SK-N-SH treated with all-trans-retinoic acid at 6 μM for 48 hours (cell line): ENCODE results near the gene CABP4.
"Not testable (repeated sequence)": the region's sequence is repeated elsewhere in the genome, so short reads cannot be mapped to it uniquely, and the experiment has no call there.

ENCODE experiments used
- ATAC-seq: fragments of 200-7000 bp; cut with Tn5 transposase; 3 replicates; pipeline ENCODE4 v1.9.1; 2020; ENCODE audit warnings: mild to moderate bottlenecking, moderate library complexity
- ARNTL ChIP-seq: fragments of 450-650 bp; formaldehyde crosslinking; IDR thresholded peaks from 2 replicates; pipeline ENCODE4 v1.5.0; 2020; ENCODE audit warnings: low read depth, mild to moderate bottlenecking, moderate library complexity, borderline replicate concordance
- BACH2 ChIP-seq: fragments of 250-450 bp; sonication (Bioruptor Pico); IDR thresholded peaks from 2 replicates; pipeline ENCODE4 v1.9.0; 2021; ENCODE audit warnings: mild to moderate bottlenecking, borderline replicate concordance
- CSDC2 ChIP-seq: fragments of 250-450 bp; sonication (Bioruptor Pico); IDR thresholded peaks from 2 replicates; pipeline ENCODE4 v1.5.0; 2020; ENCODE audit warnings: mild to moderate bottlenecking, moderate library complexity
- ESRRG ChIP-seq: fragments of 250-450 bp; sonication (Bioruptor Pico); IDR thresholded peaks from 2 replicates; pipeline ENCODE4 v1.6.1; 2021; ENCODE audit warnings: mild to moderate bottlenecking
- GLIS3 ChIP-seq: fragments of 250-450 bp; sonication (Bioruptor Pico); IDR thresholded peaks from 2 replicates; pipeline ENCODE4 v1.5.0; 2020; ENCODE audit warnings: mild to moderate bottlenecking, moderate library complexity
- ISL1 ChIP-seq: fragments of 250-450 bp; sonication (Bioruptor Pico); IDR thresholded peaks from 2 replicates; pipeline ENCODE4 v2.1.2; 2022; ENCODE audit warnings: mild to moderate bottlenecking, moderate library complexity
- PPARA ChIP-seq: fragments of 250-450 bp; sonication (Bioruptor Pico); IDR thresholded peaks from 2 replicates; pipeline ENCODE4 v1.5.0; 2020; ENCODE audit warnings: mild to moderate bottlenecking, borderline replicate concordance
- RARB ChIP-seq: fragments of 250-450 bp; sonication (Bioruptor Pico); IDR thresholded peaks from 2 replicates; pipeline ENCODE4 v1.8.0; 2021; ENCODE audit warnings: mild to moderate bottlenecking, moderate library complexity
- SNAI2 ChIP-seq: fragments of 250-450 bp; sonication (Bioruptor Pico); IDR thresholded peaks from 2 replicates; pipeline ENCODE4 v1.5.0; 2020; ENCODE audit warnings: mild to moderate bottlenecking, moderate library complexity
- TCF4 ChIP-seq: fragments of 250-450 bp; sonication (Bioruptor Pico); IDR thresholded peaks from 2 replicates; pipeline ENCODE4 v1.8.0; 2021; ENCODE audit warnings: mild to moderate bottlenecking, moderate library complexity, borderline replicate concordance
- TOX ChIP-seq: fragments of 250-450 bp; sonication (Bioruptor Pico); IDR thresholded peaks from 2 replicates; pipeline ENCODE4 v1.8.0; 2021; ENCODE audit warnings: mild to moderate bottlenecking, moderate library complexity, borderline replicate concordance
- ZFP30 ChIP-seq: fragments of 450-650 bp; formaldehyde crosslinking; IDR thresholded peaks from 2 replicates; pipeline ENCODE4 v1.5.0; 2022; ENCODE audit warnings: mild to moderate bottlenecking, moderate library complexity
- ZNF565 ChIP-seq: fragments of 450-650 bp; formaldehyde crosslinking; conservative IDR thresholded peaks from 2 replicates; pipeline ENCODE4 v1.5.0; 2020; ENCODE audit warnings: low read depth, mild to moderate bottlenecking, moderate library complexity
- ZNF70 ChIP-seq: fragments of 450-650 bp; formaldehyde crosslinking; IDR thresholded peaks from 2 replicates; pipeline ENCODE4 v1.5.0; 2020; ENCODE audit warnings: mild to moderate bottlenecking, moderate library complexity
- ZNF8 ChIP-seq: fragments of 450-650 bp; formaldehyde crosslinking; IDR thresholded peaks from 2 replicates; pipeline ENCODE4 v1.5.0; 2020; ENCODE audit warnings: mild to moderate bottlenecking, moderate library complexity
- TF ChIP-seq, protein P1 (sequence below): fragments of 250-450 bp; sonication (Bioruptor Pico); IDR thresholded peaks from 2 replicates; pipeline ENCODE4 v1.8.0; 2020; ENCODE audit warnings: mild to moderate bottlenecking, moderate library complexity, borderline replicate concordance
- TF ChIP-seq, protein P2 (sequence below): fragments of 250-450 bp; sonication (Bioruptor Pico); IDR thresholded peaks from 2 replicates; pipeline ENCODE4 v1.5.1; 2020; ENCODE audit warnings: low read depth, mild to moderate bottlenecking, moderate library complexity
- TF ChIP-seq, protein P3 (sequence below): fragments of 250-450 bp; sonication (Bioruptor Pico); IDR thresholded peaks from 2 replicates; pipeline ENCODE4 v1.5.0; 2020; ENCODE audit warnings: mild to moderate bottlenecking, moderate library complexity

Gene CABP4

DNA sequence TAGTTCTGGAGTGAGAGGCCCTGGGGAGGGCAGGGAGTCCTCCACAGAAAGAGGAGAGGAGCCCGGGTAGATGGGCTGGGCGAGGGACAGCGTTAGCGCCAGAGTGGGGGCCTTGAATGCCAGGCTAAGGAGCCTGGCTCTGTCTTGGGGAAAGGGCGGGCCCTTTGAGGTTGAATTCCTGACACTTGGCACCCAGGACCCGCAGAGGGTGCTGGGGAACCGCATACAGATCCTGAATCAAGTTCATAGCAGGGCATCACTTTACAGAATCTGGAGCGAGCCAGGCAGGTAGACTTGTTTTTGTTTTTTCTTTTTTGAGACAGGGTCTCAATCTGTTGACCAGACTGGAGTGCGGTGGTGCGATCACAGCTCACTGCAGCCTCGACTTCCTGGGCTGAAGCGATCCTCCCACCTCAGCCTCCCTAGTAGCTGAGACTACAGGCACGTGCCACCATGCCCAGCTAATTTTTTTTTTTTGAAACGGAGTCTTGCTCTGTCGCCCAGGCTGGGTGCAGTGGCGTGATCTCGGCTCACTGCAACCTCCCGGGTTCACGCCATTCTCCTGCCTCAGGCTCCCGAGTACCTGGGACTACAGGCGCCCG is 33.6 kb upstream of the CABP4 start:
- TF ChIP-seq GLIS3 (CRISPR knock-in tag) = no peak
- TF ChIP-seq, protein P1, sequence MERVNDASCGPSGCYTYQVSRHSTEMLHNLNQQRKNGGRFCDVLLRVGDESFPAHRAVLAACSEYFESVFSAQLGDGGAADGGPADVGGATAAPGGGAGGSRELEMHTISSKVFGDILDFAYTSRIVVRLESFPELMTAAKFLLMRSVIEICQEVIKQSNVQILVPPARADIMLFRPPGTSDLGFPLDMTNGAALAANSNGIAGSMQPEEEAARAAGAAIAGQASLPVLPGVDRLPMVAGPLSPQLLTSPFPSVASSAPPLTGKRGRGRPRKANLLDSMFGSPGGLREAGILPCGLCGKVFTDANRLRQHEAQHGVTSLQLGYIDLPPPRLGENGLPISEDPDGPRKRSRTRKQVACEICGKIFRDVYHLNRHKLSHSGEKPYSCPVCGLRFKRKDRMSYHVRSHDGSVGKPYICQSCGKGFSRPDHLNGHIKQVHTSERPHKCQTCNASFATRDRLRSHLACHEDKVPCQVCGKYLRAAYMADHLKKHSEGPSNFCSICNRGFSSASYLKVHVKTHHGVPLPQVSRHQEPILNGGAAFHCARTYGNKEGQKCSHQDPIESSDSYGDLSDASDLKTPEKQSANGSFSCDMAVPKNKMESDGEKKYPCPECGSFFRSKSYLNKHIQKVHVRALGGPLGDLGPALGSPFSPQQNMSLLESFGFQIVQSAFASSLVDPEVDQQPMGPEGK = no peak
- TF ChIP-seq, all 23 proteins: peak for 0
- no peak for ATAC-seq

DNA sequence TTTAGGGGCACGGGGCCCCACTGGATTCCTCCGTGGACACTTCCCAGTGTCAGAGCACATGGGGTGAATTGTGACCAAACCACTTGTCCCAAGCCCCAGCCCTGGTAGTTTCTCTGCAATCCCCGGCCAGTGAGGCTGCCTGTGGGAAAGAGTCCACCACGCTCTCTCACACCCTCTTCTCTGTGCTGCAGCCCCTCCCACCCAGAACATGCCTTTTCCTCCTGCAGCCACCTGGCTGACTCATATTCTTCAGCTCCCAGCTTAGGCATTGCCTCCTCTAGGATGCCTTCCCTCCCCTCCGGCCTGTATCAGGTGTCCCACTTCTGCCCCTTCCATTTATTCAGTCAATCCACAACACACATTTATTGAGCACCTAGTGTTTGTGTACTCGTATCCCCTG is 32.3 kb upstream of the CABP4 start:
- ATAC-seq = no peak
- TF ChIP-seq ZFP30 (CRISPR knock-in tag) (no peak), ARNTL (CRISPR knock-in tag) (no peak), GLIS3 (CRISPR knock-in tag) (no peak), SNAI2 (CRISPR knock-in tag) (no peak), ZNF70 (CRISPR knock-in tag) (no peak), CSDC2 (CRISPR knock-in tag) (no peak), ESRRG (CRISPR knock-in tag) (no peak), ZNF565 (CRISPR knock-in tag) (no peak), PPARA (CRISPR knock-in tag) (no peak), RARB (CRISPR knock-in tag) (no peak)
- TF ChIP-seq, protein P2, sequence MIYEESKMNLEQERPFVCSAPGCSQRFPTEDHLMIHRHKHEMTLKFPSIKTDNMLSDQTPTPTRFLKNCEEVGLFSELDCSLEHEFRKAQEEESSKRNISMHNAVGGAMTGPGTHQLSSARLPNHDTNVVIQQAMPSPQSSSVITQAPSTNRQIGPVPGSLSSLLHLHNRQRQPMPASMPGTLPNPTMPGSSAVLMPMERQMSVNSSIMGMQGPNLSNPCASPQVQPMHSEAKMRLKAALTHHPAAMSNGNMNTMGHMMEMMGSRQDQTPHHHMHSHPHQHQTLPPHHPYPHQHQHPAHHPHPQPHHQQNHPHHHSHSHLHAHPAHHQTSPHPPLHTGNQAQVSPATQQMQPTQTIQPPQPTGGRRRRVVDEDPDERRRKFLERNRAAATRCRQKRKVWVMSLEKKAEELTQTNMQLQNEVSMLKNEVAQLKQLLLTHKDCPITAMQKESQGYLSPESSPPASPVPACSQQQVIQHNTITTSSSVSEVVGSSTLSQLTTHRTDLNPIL (CRISPR knock-in tag) = no peak
- TF ChIP-seq, protein P1 = no peak

DNA sequence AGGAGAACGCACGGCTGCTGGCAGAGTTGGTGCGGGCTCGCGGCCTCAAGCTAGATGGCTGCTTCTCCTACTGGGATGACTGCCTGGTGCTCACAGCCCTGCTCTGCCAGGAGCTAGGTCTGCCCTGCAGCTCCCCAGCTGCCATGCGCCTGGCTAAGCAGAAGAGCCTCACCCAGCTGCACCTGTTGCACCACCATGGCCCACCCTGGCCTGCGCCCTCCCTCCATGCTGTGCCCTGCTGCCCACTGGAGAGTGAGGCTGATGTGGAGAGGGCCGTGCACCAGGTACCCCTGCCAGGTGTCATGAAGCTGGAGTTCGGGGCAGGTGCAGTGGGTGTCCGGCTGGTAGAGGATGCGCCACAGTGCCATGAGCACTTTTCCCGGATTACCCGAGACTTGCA is 31.7 kb upstream of the CABP4 start:
- TF ChIP-seq ZNF8 (no peak), TCF4 (CRISPR knock-in tag) (no peak), BACH2 (CRISPR knock-in tag) (no peak), PPARA (CRISPR knock-in tag) (no peak), ISL1 (CRISPR knock-in tag) (no peak), CSDC2 (CRISPR knock-in tag) (no peak), ZFP30 (CRISPR knock-in tag) (no peak)
- TF ChIP-seq, protein P3, sequence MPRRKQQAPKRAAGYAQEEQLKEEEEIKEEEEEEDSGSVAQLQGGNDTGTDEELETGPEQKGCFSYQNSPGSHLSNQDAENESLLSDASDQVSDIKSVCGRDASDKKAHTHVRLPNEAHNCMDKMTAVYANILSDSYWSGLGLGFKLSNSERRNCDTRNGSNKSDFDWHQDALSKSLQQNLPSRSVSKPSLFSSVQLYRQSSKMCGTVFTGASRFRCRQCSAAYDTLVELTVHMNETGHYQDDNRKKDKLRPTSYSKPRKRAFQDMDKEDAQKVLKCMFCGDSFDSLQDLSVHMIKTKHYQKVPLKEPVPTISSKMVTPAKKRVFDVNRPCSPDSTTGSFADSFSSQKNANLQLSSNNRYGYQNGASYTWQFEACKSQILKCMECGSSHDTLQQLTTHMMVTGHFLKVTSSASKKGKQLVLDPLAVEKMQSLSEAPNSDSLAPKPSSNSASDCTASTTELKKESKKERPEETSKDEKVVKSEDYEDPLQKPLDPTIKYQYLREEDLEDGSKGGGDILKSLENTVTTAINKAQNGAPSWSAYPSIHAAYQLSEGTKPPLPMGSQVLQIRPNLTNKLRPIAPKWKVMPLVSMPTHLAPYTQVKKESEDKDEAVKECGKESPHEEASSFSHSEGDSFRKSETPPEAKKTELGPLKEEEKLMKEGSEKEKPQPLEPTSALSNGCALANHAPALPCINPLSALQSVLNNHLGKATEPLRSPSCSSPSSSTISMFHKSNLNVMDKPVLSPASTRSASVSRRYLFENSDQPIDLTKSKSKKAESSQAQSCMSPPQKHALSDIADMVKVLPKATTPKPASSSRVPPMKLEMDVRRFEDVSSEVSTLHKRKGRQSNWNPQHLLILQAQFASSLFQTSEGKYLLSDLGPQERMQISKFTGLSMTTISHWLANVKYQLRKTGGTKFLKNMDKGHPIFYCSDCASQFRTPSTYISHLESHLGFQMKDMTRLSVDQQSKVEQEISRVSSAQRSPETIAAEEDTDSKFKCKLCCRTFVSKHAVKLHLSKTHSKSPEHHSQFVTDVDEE (CRISPR knock-in tag) = no peak
- TF ChIP-seq, protein P1 = no peak
- no peak for ATAC-seq

DNA sequence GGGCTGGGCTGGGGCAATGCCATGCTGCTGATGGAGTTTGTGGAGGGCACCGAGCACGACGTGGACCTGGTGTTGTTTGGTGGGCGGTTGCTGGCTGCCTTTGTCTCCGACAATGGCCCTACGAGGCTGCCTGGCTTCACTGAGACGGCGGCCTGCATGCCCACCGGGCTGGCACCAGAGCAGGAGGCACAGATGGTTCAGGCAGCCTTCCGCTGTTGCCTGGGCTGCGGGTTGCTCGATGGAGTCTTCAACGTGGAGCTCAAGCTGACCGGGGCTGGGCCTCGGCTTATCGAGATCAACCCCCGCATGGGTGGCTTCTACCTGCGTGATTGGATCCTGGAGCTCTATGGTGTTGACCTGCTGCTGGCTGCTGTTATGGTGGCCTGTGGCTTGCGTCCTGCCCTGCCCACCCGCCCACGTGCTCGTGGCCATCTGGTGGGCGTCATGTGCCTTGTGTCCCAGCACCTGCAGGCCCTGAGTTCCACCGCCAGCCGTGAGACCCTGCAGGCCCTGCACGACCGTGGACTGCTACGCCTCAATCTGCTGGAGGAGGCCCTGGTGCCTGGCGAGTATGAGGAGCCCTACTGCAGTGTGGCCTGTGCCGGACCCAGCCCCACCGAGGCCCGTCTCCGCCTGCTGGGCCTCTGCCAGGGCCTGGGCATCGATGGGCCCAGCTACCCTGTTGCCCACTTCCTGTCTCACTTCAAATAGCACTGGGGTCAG is 31.1 kb upstream of the CABP4 start:
- ATAC-seq = no peak
- no peak for TF ChIP-seq TCF4 (CRISPR knock-in tag)
- no peak for TF ChIP-seq TOX (CRISPR knock-in tag)
- TF ChIP-seq, all 23 proteins: peak for 0

DNA sequence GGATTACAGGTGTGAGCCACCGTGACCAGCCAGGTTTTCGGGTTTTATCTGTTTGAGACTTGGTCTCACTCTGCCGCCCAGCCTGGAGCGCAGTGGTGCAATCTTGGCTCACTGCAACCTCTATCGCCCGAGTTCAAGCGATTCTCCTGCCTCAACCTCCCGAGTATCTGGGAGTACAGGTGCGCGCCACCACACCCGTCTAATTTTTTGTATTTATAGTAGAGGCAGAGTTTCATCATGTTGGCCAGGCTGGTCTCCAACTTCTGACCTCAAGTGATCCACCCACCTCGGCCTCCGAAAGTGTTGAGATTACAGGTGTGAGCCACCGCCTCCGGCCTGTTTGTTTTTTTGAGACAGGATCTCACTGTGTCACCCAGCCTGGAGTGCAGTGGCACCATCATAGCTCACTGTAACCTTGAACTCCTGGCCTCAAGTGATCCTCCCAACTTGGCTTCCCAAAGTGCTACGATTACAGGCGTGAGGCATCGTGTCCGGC is 27.7 kb upstream of the CABP4 start:
- ATAC-seq = not testable (repeated sequence)
